Prostate gland (tissue), 2 donors: ENCODE measurements around the gene CNOT6L. TPM values are rescaled to one million over a fixed set of nuclear protein-coding genes. Genes with fewer than 3 reads are reported as not detected.

ENCODE experiments used
- DNase-seq: peaks from one replicate; pipeline ENCODE4 v3.0.0-alpha.2; 2019; ENCODE audit warnings: low spot score
- H3K27ac ChIP-seq, 2 donors: fragments of 200-600 bp; sonication (generic); 2 replicates each; pipeline ENCODE4 v1.5.1; 2017 to 2019
- H3K27me3 ChIP-seq: fragments of 200-600 bp; sonication (generic); replicated peaks from 2 replicates; pipeline ENCODE4 v1.5.1; 2019; ENCODE audit not compliant: insufficient read depth
- H3K36me3 ChIP-seq, 2 donors: fragments of 200-600 bp; sonication (generic); 1 replicate in 1 of 2; 2 replicates in 1 of 2; pipeline versions ENCODE4 v1.5.1 to v1.8.1; 2017 to 2019
- H3K4me1 ChIP-seq: fragments of 200-600 bp; sonication (generic); replicated peaks from 2 replicates; pipeline ENCODE4 v1.5.1; 2019
- H3K4me3 ChIP-seq, 2 donors: fragments of 200-600 bp; sonication (generic); 2 replicates each; pipeline ENCODE4 v1.5.1; 2017 to 2019
- H3K9me3 ChIP-seq: fragments of 200-600 bp; sonication (generic); 2 replicates; pipeline ENCODE4 v1.5.1; 2017
- CTCF ChIP-seq, 4 experiments: fragments of 200-600 bp in 2 of 4; fragments of 450-650 bp in 2 of 4; sonication (generic) in 2 of 4; IDR thresholded peaks; 1 replicate in 3 of 4; 2 replicates in 1 of 4; pipeline ENCODE4 v1.5.1; 2016 to 2019; ENCODE audit warnings: antibody characterized with exemption in 4 of 4, mild to moderate bottlenecking in 2 of 4, moderate library complexity in 2 of 4
- POLR2A ChIP-seq: fragments of 450-650 bp; IDR thresholded peaks from one replicate; pipeline ENCODE4 v1.6.1; 2016; ENCODE audit warnings: antibody characterized with exemption, mild to moderate bottlenecking
- POLR2AphosphoS5 ChIP-seq: sonication (generic); formaldehyde crosslinking; IDR thresholded peaks from one replicate; pipeline ENCODE4 v1.6.1; 2017; ENCODE audit warnings: antibody characterized with exemption
- WGBS: methylation state at CpG from one replicate; pipeline ENCODE4 v1.1.5; 2018; 5-methylcytosine and 5-hydroxymethylcytosine counted together
- intact Hi-C: fragments of 100-400 bp; cut with DNase I; formaldehyde crosslinking; loops from one replicate; pipeline ENCODE4 v1.14.2; 2022
- total RNA-seq, 2 donors: library from RNA; depleted of rRNA; stranded (reverse); fragments of >200 nt; gene quantifications; one replicate each; pipeline ENCODE4 v1.1.0, GENCODE V29; 2016

CNOT6L gene
- total RNA-seq, 2 donors from 2014 or later, result 27.7 to 36.6 TPM

GRCh38 chr4:77800077-77800476, 19.1 kb downstream of the CNOT6L start:
- TF ChIP-seq POLR2AphosphoS5 (no peak), POLR2A (no peak), CTCF (IDR thresholded peaks at IDR 0.05) (no peak)
- H3K4me3 ChIP-seq, result no peak overlapping the region
- H3K36me3 ChIP-seq, result no peaks in the 10 kb centered on the region
- H3K27ac ChIP-seq, result no peak overlapping the region
- WGBS, result 96% methylated on average over 2 of the region's 2 CpGs
- no peak for DNase-seq
- no peaks in the 10 kb centered on the region for H3K9me3 ChIP-seq
- no peaks in the 10 kb centered on the region for H3K27me3 ChIP-seq
- intact Hi-C loops, result no loop called here
- no peaks in the 10 kb centered on the region for H3K4me1 ChIP-seq

DNA sequence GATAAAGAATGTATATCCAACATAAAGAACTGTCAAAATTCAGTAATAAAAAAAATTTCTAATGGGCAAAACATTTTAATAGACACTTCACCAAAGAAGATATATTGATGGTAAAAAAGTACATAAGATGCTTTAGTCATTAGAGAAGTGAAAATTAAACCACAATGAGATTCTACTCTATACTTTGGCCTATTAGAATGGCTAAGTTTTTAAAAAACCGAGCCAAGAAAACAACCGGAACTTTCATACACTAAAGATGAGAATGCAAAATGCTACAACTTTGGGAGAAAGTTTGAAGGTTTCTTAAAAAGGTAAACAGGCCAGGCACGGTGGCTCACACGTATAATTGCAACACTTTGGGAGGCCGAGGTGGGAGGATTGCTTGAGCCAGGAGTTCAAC, 20.8 kb downstream of the CNOT6L start:
- H3K4me3 ChIP-seq, result no peak overlapping the region
- no peaks in the 10 kb centered on the region for H3K36me3 ChIP-seq
- H3K9me3 ChIP-seq, result no peaks in the 10 kb centered on the region
- DNase-seq, result no peak
- 92% methylated on average over 5 of the region's 5 CpGs for WGBS
- H3K27ac ChIP-seq, result no peak overlapping the region
- H3K27me3 ChIP-seq, result no peaks in the 10 kb centered on the region
- TF ChIP-seq POLR2A (no peak), POLR2AphosphoS5 (no peak), CTCF (IDR thresholded peaks at IDR 0.05) (no peak)
- intact Hi-C loops, result no loop called here
- H3K4me1 ChIP-seq, result no peaks in the 10 kb centered on the region

DNA sequence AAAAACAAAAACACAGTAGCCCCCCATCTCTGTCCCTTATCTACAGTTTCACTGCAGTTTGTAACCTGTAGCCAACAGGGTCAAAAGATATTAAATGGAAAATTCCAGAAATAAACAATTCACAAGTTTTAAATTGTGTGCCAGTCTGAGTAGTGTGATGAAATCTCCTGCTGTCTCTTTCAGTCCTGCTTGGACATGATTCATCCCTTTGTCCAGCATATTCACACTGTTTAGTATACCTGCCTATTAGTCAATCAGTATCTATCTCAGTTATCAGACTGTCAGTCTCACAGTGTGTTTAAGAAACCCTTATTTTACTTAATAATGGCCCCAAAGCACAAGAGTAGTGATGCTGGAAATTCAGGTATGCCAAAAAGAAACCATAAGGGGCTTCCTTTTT, 21.9 kb downstream of the CNOT6L start:
- TF ChIP-seq POLR2A, result no peak
- no peak for TF ChIP-seq POLR2AphosphoS5
- TF ChIP-seq CTCF (IDR thresholded peaks at IDR 0.05), result no peak
- Histone ChIP-seq H3K27ac (no peak overlapping the region), H3K27me3 (no peaks in the 10 kb centered on the region), H3K4me3 (no peak overlapping the region), H3K4me1 (no peaks in the 10 kb centered on the region), H3K9me3 (no peaks in the 10 kb centered on the region), H3K36me3 (no peaks in the 10 kb centered on the region)
- intact Hi-C loops, result no loop called here
- no peak for DNase-seq

- intact Hi-C loops, result no loop called here
- Histone ChIP-seq H3K9me3 (no peaks in the 10 kb centered on the region), H3K4me3 (no peak overlapping the region), H3K27ac (no peak overlapping the region), H3K27me3 (no peaks in the 10 kb centered on the region), H3K4me1 (no peaks in the 10 kb centered on the region), H3K36me3 (no peaks in the 10 kb centered on the region)
- 93% methylated on average over 1 of the region's 1 CpG for WGBS
- no peak for TF ChIP-seq CTCF (IDR thresholded peaks at IDR 0.05)
- TF ChIP-seq POLR2A, result no peak
- no peak for TF ChIP-seq POLR2AphosphoS5
- no peak for DNase-seq
Measured at GRCh38 chr4:77795326-77795725, 23.8 kb downstream of the CNOT6L start.

DNA sequence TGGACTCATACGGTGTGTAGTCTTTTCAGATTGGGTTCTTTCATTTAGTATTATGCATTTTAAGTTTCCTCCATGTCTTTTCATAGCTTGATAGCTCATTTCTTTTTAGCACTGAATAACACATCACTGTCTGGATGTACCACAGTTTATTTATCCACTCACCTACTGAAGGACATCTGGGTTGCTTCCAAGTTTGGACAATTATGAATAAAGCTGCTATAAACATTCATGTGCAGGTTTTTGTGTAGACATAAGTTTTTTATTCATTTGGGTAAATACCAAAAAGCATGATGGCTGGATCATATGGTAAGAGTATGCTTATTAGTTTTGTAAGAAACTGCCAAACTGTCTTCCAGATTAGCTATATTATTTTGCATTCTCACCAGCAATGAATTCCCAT, 29.0 kb downstream of the CNOT6L start:
- intact Hi-C loops, result no loop called here
- WGBS, result 94% methylated on average over 1 of the region's 1 CpG
- DNase-seq, result no peak
- TF ChIP-seq CTCF (IDR thresholded peaks at IDR 0.05), result no peak
- TF ChIP-seq POLR2AphosphoS5, result no peak
- no peak for TF ChIP-seq POLR2A
- H3K4me1 ChIP-seq, result no peaks in the 10 kb centered on the region
- H3K27me3 ChIP-seq, result no peaks in the 10 kb centered on the region
- no peaks in the 10 kb centered on the region for H3K9me3 ChIP-seq
- no peaks in the 10 kb centered on the region for H3K36me3 ChIP-seq
- no peak overlapping the region for H3K27ac ChIP-seq
- no peak overlapping the region for H3K4me3 ChIP-seq
